ENCODE results near the gene TRIM71. TPM values are rescaled to one million over a fixed set of nuclear protein-coding genes. Genes with fewer than 3 reads are reported as not detected.

Gene TRIM71
- total and polyA plus RNA-seq, 2 of the 13 experiments (the other 11 are each of a cell fraction or from before 2014, with no cell fraction given), result 21.7 to 76.9 TPM

- no peak for TF ChIP-seq HNRNPL (IDR thresholded peaks at IDR 0.05; ENCODE audit: low read depth, low read length)
- no peak for TF ChIP-seq ZNF17 (CRISPR knock-in tag; IDR thresholded peaks at IDR 0.05)
- TF ChIP-seq ATF4 (CRISPR knock-in tag; IDR thresholded peaks at IDR 0.05), result no peak
- TF ChIP-seq ZBTB7B (CRISPR knock-in tag; IDR thresholded peaks at IDR 0.05), result no peak
- TF ChIP-seq JUN (CRISPR knock-in tag; IDR thresholded peaks at IDR 0.05), result no peak
- TF ChIP-seq NR2F6 (IDR thresholded peaks at IDR 0.05), result peak; percentile 52
- peak; percentile 71; the same call in 1 of the 2 replicates for TF ChIP-seq NR2F6 (CRISPR knock-in tag; IDR thresholded peaks at IDR 0.05)
- TF ChIP-seq ATF3 (CRISPR knock-in tag; IDR thresholded peaks at IDR 0.05), result no peak
- TF ChIP-seq ZKSCAN1 (IDR thresholded peaks at IDR 0.05; ENCODE audit: low read length), result no peak
- no peak for TF ChIP-seq ZNF407 (CRISPR knock-in tag; IDR thresholded peaks at IDR 0.05; ENCODE audit: not compliant biosample characterization)
- TF ChIP-seq THAP11 (CRISPR knock-in tag; IDR thresholded peaks at IDR 0.05), result no peak
- TF ChIP-seq TP53 (CRISPR knock-in tag; conservative IDR thresholded peaks at IDR 0.05), result no peak
- no peak for TF ChIP-seq SIX4 (CRISPR knock-in tag; IDR thresholded peaks at IDR 0.05)
- TF ChIP-seq ZNF574 (CRISPR knock-in tag; IDR thresholded peaks at IDR 0.05), result 0 out of 2 replicates have a peak, but pooled peaks have one; percentile 4
- TF ChIP-seq POLR2AphosphoS2 (IDR thresholded peaks at IDR 0.05; ENCODE audit: low read depth, low read length), result no peak
- TF ChIP-seq ZNF253 (CRISPR knock-in tag; IDR thresholded peaks at IDR 0.05; ENCODE audit: borderline replicate concordance), result no peak
- no peak for TF ChIP-seq SRSF4 (IDR thresholded peaks at IDR 0.05; ENCODE audit: low read depth, low read length, poor library complexity, severe bottlenecking)
- TF ChIP-seq ERF (CRISPR knock-in tag; IDR thresholded peaks at IDR 0.05), result no peak; the same call in 1 of the 2 replicates
- no peak for TF ChIP-seq DDIT3 (CRISPR knock-in tag; IDR thresholded peaks at IDR 0.05)
These were observed 37.6 kb upstream of the TRIM71 start (continued) for GRCh38 chr3:32780071-32780734.

Measured in HepG2 (cell line).